SU-DHL-6 (cell line): Measurements from ENCODE around the gene PRKCA.

Experiments used
- EZH2phosphoT487 ChIP-seq: fragments of 200-600 bp; sonication (generic), shearing (Covaris generic); conservative IDR thresholded peaks from 2 replicates; pipeline ENCODE4 v1.6.1; 2018; ENCODE audit warnings: mild to moderate bottlenecking, antibody characterized with exemption, low read length, moderate library complexity, mixed read lengths
- TF ChIP-seq, protein P1 (sequence below): fragments of 200-600 bp; sonication (generic); IDR thresholded peaks from one replicate; pipeline ENCODE4 v1.5.1; 2017; ENCODE audit warnings: antibody characterized with exemption, mild to moderate bottlenecking, low read length, moderate library complexity; ENCODE audit not compliant: insufficient read depth, poor library complexity, severe bottlenecking

DNA sequence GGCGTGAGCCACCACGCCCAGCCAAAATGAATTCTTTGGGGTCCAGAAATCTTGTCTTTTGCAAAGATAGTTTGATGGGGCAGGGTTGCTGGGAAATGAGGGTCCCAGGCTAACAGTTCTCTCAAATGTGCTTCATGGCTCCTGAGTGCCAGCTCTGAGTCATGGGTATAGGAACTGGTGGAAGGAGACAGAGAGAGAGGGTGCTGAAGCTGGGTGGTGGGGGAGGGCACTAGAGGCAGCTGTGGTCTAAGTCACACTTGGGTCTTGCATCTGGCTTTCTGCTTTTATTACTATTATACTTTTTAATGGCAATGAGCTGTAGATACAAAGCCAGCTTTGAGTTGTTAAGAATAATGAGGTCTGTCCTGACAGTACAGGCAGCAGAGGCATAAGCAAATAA, 54.6 kb downstream of the PRKCA start:
- TF ChIP-seq, protein P1, sequence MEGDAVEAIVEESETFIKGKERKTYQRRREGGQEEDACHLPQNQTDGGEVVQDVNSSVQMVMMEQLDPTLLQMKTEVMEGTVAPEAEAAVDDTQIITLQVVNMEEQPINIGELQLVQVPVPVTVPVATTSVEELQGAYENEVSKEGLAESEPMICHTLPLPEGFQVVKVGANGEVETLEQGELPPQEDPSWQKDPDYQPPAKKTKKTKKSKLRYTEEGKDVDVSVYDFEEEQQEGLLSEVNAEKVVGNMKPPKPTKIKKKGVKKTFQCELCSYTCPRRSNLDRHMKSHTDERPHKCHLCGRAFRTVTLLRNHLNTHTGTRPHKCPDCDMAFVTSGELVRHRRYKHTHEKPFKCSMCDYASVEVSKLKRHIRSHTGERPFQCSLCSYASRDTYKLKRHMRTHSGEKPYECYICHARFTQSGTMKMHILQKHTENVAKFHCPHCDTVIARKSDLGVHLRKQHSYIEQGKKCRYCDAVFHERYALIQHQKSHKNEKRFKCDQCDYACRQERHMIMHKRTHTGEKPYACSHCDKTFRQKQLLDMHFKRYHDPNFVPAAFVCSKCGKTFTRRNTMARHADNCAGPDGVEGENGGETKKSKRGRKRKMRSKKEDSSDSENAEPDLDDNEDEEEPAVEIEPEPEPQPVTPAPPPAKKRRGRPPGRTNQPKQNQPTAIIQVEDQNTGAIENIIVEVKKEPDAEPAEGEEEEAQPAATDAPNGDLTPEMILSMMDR, result no peak
- TF ChIP-seq EZH2phosphoT487, result no peak
